Fibroblast of lung (primary cell): ENCODE measurements around the gene ATP10D.

Experiments
- CTCF ChIP-seq, 2 donors: IDR thresholded peaks in 1 of 2; conservative IDR thresholded peaks in 1 of 2; 1 replicate in 1 of 2; 2 replicates in 1 of 2; pipeline ENCODE4 v1.5.1; 2011 to 2012; ENCODE audit warnings: low read length in 2 of 2, control low read depth in 1 of 2, inconsistent platforms in 1 of 2, low read depth in 1 of 2, mild to moderate bottlenecking in 1 of 2
- EZH2 ChIP-seq: IDR thresholded peaks from 2 replicates; pipeline ENCODE4 v1.5.1; 2012; ENCODE audit warnings: low read length, control low read depth, mild to moderate bottlenecking; ENCODE audit errors: missing control alignments

DNA sequence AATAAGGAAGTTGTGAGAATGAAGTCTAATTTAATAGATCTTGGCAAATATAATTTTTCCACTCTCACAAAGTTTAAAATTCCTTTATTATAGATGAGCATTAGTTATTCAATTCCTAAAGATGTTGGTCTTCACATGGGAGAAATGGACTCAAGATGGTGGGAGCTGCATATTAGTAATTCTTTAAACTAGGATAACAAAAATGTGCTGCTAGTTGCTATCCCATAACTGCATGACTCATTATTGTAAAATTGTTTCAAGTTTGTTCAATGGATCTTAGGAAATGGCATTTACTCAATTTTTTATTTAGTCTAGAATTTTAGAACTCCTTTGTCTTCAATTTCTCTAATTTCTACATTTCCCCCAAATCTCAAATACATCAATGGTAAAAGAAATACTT lies 155.8 kb downstream of the ATP10D start:
- TF ChIP-seq CTCF (conservative IDR thresholded peaks at IDR 0.05 in 1 of 2, IDR thresholded peaks at IDR 0.05 in 1 of 2; ENCODE audit: low read depth in 1 of 2, low read length in 2 of 2) (no peak), EZH2 (no peak)
